Activated CD8-positive, alpha-beta memory T cell treated with anti-CD3 and anti-CD28 coated beads for 1 hour (primary cell): ENCODE data around the gene APPBP2.

Experiments
- DNase-seq, 2 donors: peaks; one replicate each; pipeline ENCODE4 v3.0.0-alpha.2; 2020; ENCODE audit warnings: low read depth in 1 of 2; ENCODE audit errors: extremely low read depth in 1 of 2

The APPBP2 gene

DNA sequence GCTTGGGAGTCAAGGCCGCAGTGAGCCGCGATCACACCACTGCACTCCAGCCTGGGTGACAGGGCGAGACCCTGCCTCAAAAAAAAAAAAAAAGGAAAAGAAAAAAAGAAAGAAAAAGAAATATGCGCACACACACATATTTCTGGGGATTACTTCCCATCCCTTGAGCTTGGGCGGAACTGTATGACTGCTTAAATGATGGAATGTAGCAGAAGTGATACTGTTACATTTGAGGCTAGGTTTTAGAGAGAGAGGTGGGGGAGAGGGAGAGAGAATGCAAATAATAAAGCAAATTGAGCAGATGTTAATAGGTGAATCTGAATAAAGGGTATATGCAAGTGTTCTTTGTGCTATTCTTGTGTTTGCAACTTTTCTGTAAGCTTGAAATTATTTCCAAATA lies 122.1 kb downstream of the APPBP2 start:
- no peak for DNase-seq

DNA sequence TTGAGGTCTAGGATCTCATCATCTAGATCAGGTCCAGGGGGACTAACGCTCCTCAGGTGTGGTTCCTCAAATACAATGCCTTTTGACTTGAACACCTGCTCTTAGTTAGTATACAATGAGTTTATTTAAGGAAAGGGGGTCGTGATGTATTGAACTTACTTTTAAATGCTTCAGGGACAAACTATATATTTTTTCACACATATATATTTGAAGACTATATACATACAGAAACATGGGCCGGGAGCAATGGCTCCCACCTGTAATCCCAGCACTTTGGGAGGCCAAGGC lies 122.6 kb downstream of the APPBP2 start:
- DNase-seq: no peak

GRCh38 chr17:60401819-60402218 lies 124.2 kb downstream of the APPBP2 start:
- no peak for DNase-seq

DNA sequence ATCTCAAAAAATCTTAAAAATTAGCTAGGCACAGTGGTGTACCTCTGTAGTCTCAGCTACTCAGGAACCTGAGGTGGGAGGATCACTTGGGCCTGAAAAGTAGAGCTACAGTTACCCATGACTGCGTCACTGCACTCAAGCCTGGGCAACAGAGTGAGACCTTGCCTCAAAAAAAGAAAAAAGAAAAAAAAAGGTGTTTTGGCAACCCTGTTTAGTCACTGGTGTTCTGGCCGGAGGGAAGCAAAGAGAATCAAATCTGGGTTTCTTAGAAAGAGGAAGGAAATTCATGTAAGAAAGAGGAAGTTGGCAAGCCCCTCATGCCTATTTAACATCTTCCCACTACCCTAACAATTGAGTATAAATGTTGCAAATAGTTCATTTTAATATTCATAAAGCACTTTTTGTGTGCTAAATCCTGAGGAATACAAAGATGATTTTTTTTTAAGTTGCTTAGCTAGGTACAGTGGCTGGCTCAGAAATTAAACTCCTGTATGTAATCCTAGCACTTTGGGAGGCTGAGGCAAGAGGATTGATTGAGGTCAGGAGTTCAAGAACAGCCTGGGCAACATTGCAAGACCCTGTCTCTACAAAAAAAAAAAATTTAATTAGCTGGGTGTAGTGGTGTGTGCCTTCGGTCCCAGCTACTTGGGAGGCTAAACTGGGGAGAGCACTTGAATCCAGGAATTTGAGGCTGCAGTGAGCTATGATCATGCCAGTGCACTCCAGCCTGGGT lies 127.6 kb downstream of the APPBP2 start:
- DNase-seq: no peak

DNA sequence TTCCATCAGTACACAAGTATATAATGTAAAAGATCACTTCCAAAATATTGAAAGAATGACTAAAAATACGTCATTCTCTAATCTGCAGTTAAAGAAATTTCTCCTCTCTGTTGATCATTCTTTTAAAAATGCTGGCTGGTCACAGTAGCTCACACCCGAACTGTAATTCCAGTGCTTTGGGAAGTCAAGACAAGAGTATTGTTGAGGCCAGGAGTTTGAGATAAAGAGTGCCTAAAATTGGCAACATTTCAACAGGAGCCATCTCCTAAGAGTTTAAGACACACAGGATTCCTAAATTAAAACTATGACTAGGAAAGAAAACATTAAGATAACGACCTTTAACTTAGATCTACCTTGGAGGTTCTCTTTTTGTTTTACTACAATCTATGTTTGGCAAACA lies 129.6 kb downstream of the APPBP2 start:
- DNase-seq: no peak

- no peak for DNase-seq
Measured at GRCh38 chr17:60395508-60396065, 130.5 kb downstream of the APPBP2 start.

GRCh38 chr17:60393840-60394723 lies 132.0 kb downstream of the APPBP2 start:
- no peak for DNase-seq
